ENCODE results near the gene LYPD5. TPM values are rescaled to one million over a fixed set of nuclear protein-coding genes. Genes with fewer than 3 reads are reported as not detected.

Gene LYPD5, protein sequence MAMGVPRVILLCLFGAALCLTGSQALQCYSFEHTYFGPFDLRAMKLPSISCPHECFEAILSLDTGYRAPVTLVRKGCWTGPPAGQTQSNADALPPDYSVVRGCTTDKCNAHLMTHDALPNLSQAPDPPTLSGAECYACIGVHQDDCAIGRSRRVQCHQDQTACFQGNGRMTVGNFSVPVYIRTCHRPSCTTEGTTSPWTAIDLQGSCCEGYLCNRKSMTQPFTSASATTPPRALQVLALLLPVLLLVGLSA
- polyA plus RNA-seq (2013, experiment 1 of 2) = 0.24 TPM
- polyA plus RNA-seq (2013, experiment 2 of 2) = 0.15 TPM

DNA sequence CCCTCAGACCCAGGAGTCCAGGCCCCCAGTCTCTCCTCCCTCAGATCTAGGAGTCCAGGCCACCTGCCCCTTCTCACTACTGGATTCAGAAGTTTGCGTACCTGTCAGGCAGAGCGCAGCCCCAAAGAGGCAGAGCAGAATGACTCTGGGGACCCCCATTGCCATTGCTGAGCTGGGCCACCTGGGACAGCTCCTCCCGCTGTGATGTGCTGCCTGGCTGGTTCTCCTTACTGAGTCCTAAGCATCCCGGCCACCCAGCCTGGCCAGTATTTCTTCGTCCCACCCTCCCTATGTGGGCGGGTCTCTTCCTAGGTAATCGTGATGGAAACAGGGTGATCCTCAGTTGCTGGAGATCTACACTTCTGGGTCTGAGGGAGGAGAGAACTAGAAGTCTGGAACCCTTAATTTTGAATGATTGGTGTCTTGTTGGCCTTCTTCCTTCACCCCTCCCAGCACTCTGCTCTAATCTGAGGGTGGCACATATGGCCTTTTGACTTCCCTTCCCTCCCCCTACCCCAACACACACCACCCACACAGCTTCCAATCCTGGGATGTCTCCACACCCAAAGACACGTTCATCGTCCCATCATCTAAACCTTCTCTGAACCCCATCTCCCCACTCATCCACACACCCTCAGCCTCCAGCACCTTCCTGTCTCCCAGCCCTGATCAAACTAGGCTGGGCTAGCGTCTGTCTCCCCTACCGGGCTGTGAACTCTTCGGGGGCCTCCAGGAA, at the start of gene LYPD5:
Gene LYPD5 (minus strand): TSS at position 232 of the 736 bp plus-strand sequence. CDS start 67 bp downstream, at position 165.
- Histone ChIP-seq H3K56ac (ENCODE audit: low read length) (no peak within 1 kb of the TSS), H3K79me2 (ENCODE audit: control insufficient read depth, insufficient read depth, low read length) (no peaks in the 10 kb centered on the region), H3K27me3 (ENCODE audit: insufficient read depth, low read length, poor library complexity) (peaks cover 4% of the 10 kb centered on the region), H3K4me3 (ENCODE audit: low read length) (no peak within 1 kb of the TSS), H4K8ac (ENCODE audit: low read depth, low read length) (no peak within 1 kb of the TSS), H3K23ac (ENCODE audit: low read length) (no peak within 1 kb of the TSS), H4K5ac (ENCODE audit: low read length) (no peak within 1 kb of the TSS), H3K27ac (ENCODE audit: low read depth, low read length) (no peak within 1 kb of the TSS), H3K9ac (ENCODE audit: low read length) (no peak within 1 kb of the TSS), H3K4me2 (ENCODE audit: low read length) (no peak within 1 kb of the TSS), H3K79me1 (ENCODE audit: low read length) (no peaks in the 10 kb centered on the region), H3K18ac (ENCODE audit: low read length) (no peak within 1 kb of the TSS), H2BK120ac (ENCODE audit: low read depth, low read length) (no peak within 1 kb of the TSS), H3K4me1 (ENCODE audit: control insufficient read depth, low read depth, low read length) (no peaks in the 10 kb centered on the region), H2BK5ac (ENCODE audit: low read length) (no peak within 1 kb of the TSS), H2BK15ac (replicated peaks; ENCODE audit: low read depth) (no peak within 1 kb of the TSS), H3K4ac (ENCODE audit: low read depth, low read length) (no peak within 1 kb of the TSS), H2AK5ac (ENCODE audit: low read length) (no peak within 1 kb of the TSS), H3K36me3 (ENCODE audit: control insufficient read depth, insufficient read depth, low read length) (no peaks in the 10 kb centered on the region)
- DNase-seq = no peak
- WGBS (ENCODE audit: extremely low coverage, insufficient coverage, low lambda C conversion rate) = no CpG with 5 or more reads among the region's 12 CpGs

GRCh38 chr19:43848821-43849220, 46.6 kb upstream of the LYPD5 start:
- Histone ChIP-seq H3K36me3 (ENCODE audit: control insufficient read depth, insufficient read depth, low read length) (no peaks in the 10 kb centered on the region), H2BK5ac (ENCODE audit: low read length) (no peak overlapping the region), H3K4me1 (ENCODE audit: control insufficient read depth, low read depth, low read length) (no peaks in the 10 kb centered on the region), H2AK5ac (ENCODE audit: low read length) (no peak overlapping the region), H2BK120ac (ENCODE audit: low read depth, low read length) (no peak overlapping the region), H2BK15ac (replicated peaks; ENCODE audit: low read depth) (no peak overlapping the region), H3K27me3 (ENCODE audit: insufficient read depth, low read length, poor library complexity) (no peaks in the 10 kb centered on the region), H3K4me3 (ENCODE audit: low read length) (no peak overlapping the region), H3K23ac (ENCODE audit: low read length) (no peak overlapping the region), H3K4me2 (ENCODE audit: low read length) (no peak overlapping the region), H3K4ac (ENCODE audit: low read depth, low read length) (no peak overlapping the region), H3K27ac (ENCODE audit: low read depth, low read length) (no peak overlapping the region), H3K56ac (ENCODE audit: low read length) (no peak overlapping the region), H3K9ac (ENCODE audit: low read length) (no peak overlapping the region), H4K8ac (ENCODE audit: low read depth, low read length) (no peak overlapping the region), H3K18ac (ENCODE audit: low read length) (no peak overlapping the region), H4K5ac (ENCODE audit: low read length) (no peak overlapping the region), H3K79me2 (ENCODE audit: control insufficient read depth, insufficient read depth, low read length) (no peaks in the 10 kb centered on the region), H3K79me1 (ENCODE audit: low read length) (no peaks in the 10 kb centered on the region)
- no peak for DNase-seq

GRCh38 chr19:43847884-43848283, 45.6 kb upstream of the LYPD5 start:
- Histone ChIP-seq H3K27ac (ENCODE audit: low read depth, low read length) (no peak overlapping the region), H3K4me1 (ENCODE audit: control insufficient read depth, low read depth, low read length) (no peaks in the 10 kb centered on the region), H3K23ac (ENCODE audit: low read length) (no peak overlapping the region), H2BK120ac (ENCODE audit: low read depth, low read length) (no peak overlapping the region), H3K9ac (ENCODE audit: low read length) (no peak overlapping the region), H2BK15ac (replicated peaks; ENCODE audit: low read depth) (no peak overlapping the region), H3K18ac (ENCODE audit: low read length) (no peak overlapping the region), H3K4me2 (ENCODE audit: low read length) (no peak overlapping the region), H3K36me3 (ENCODE audit: control insufficient read depth, insufficient read depth, low read length) (no peaks in the 10 kb centered on the region), H3K27me3 (ENCODE audit: insufficient read depth, low read length, poor library complexity) (no peaks in the 10 kb centered on the region), H3K56ac (ENCODE audit: low read length) (no peak overlapping the region), H4K5ac (ENCODE audit: low read length) (no peak overlapping the region), H3K4me3 (ENCODE audit: low read length) (no peak overlapping the region), H3K79me1 (ENCODE audit: low read length) (no peaks in the 10 kb centered on the region), H3K4ac (ENCODE audit: low read depth, low read length) (no peak overlapping the region), H2BK5ac (ENCODE audit: low read length) (no peak overlapping the region), H3K79me2 (ENCODE audit: control insufficient read depth, insufficient read depth, low read length) (no peaks in the 10 kb centered on the region), H2AK5ac (ENCODE audit: low read length) (no peak overlapping the region), H4K8ac (ENCODE audit: low read depth, low read length) (no peak overlapping the region)
- WGBS (ENCODE audit: extremely low coverage, insufficient coverage, low lambda C conversion rate) = no CpG with 5 or more reads among the region's 4 CpGs
- DNase-seq = peak; percentile 69

DNA sequence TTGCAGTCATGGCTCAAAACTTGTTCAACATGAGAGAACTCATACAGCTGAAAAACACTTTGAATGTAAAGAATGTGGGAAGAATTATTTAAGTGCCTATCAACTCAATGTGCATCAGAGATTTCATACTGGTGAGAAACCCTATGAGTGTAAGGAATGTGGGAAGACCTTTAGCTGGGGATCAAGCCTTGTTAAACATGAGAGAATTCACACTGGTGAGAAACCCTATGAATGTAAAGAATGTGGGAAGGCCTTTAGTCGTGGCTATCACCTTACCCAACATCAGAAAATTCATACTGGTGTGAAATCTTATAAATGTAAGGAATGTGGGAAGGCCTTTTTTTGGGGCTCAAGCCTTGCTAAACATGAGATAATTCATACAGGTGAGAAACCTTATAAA, 45.0 kb upstream of the LYPD5 start:
- Histone ChIP-seq H3K4me2 (ENCODE audit: low read length) (no peak overlapping the region), H3K56ac (ENCODE audit: low read length) (no peak overlapping the region), H3K79me2 (ENCODE audit: control insufficient read depth, insufficient read depth, low read length) (no peaks in the 10 kb centered on the region), H3K36me3 (ENCODE audit: control insufficient read depth, insufficient read depth, low read length) (peaks cover 1% of the 10 kb centered on the region), H3K4me3 (ENCODE audit: low read length) (no peak overlapping the region), H3K18ac (ENCODE audit: low read length) (no peak overlapping the region), H3K4ac (ENCODE audit: low read depth, low read length) (no peak overlapping the region), H2BK120ac (ENCODE audit: low read depth, low read length) (no peak overlapping the region), H4K8ac (ENCODE audit: low read depth, low read length) (no peak overlapping the region), H3K9ac (ENCODE audit: low read length) (no peak overlapping the region), H2BK15ac (replicated peaks; ENCODE audit: low read depth) (no peak overlapping the region), H3K79me1 (ENCODE audit: low read length) (no peaks in the 10 kb centered on the region), H3K23ac (ENCODE audit: low read length) (no peak overlapping the region), H3K4me1 (ENCODE audit: control insufficient read depth, low read depth, low read length) (no peaks in the 10 kb centered on the region), H3K27ac (ENCODE audit: low read depth, low read length) (no peak overlapping the region), H2BK5ac (ENCODE audit: low read length) (no peak overlapping the region), H2AK5ac (ENCODE audit: low read length) (no peak overlapping the region), H4K5ac (ENCODE audit: low read length) (no peak overlapping the region), H3K27me3 (ENCODE audit: insufficient read depth, low read length, poor library complexity) (no peaks in the 10 kb centered on the region)
- DNase-seq = peak; percentile 20
- no CpG with 5 or more reads among the region's 1 CpG for WGBS (ENCODE audit: extremely low coverage, insufficient coverage, low lambda C conversion rate)

GRCh38 chr19:43842007-43842406, 39.8 kb upstream of the LYPD5 start:
- Histone ChIP-seq H2AK5ac (ENCODE audit: low read length) (no peak overlapping the region), H3K36me3 (ENCODE audit: control insufficient read depth, insufficient read depth, low read length) (peaks cover 9% of the 10 kb centered on the region), H2BK120ac (ENCODE audit: low read depth, low read length) (no peak overlapping the region), H2BK5ac (ENCODE audit: low read length) (no peak overlapping the region), H3K4me3 (ENCODE audit: low read length) (no peak overlapping the region), H3K4me2 (ENCODE audit: low read length) (no peak overlapping the region), H3K23ac (ENCODE audit: low read length) (no peak overlapping the region), H3K4ac (ENCODE audit: low read depth, low read length) (no peak overlapping the region), H3K27me3 (ENCODE audit: insufficient read depth, low read length, poor library complexity) (no peaks in the 10 kb centered on the region), H3K56ac (ENCODE audit: low read length) (no peak overlapping the region), H2BK15ac (replicated peaks; ENCODE audit: low read depth) (no peak overlapping the region), H4K8ac (ENCODE audit: low read depth, low read length) (no peak overlapping the region), H3K79me1 (ENCODE audit: low read length) (no peaks in the 10 kb centered on the region), H4K5ac (ENCODE audit: low read length) (no peak overlapping the region), H3K79me2 (ENCODE audit: control insufficient read depth, insufficient read depth, low read length) (no peaks in the 10 kb centered on the region), H3K9ac (ENCODE audit: low read length) (no peak overlapping the region), H3K18ac (ENCODE audit: low read length) (no peak overlapping the region), H3K27ac (ENCODE audit: low read depth, low read length) (no peak overlapping the region), H3K4me1 (ENCODE audit: control insufficient read depth, low read depth, low read length) (no peaks in the 10 kb centered on the region)
- peak; percentile 16 for DNase-seq
- WGBS (ENCODE audit: extremely low coverage, insufficient coverage, low lambda C conversion rate) = no CpG with 5 or more reads among the region's 2 CpGs
